Measurements from ENCODE around the gene PGK1.

The PGK1 gene

GRCh38 chrX:78111140-78111931 is 7.3 kb downstream of the PGK1 start:
- Histone ChIP-seq H4K20me1 (ENCODE audit: insufficient read depth, low read length) (peaks cover 2% of the 10 kb centered on the region; the same call in 1 of the 2 replicates), H3K36me3 (ENCODE audit: insufficient read depth, low read length) (peaks cover 92% of the 10 kb centered on the region)
- TF ChIP-seq CTCF (IDR thresholded peaks at IDR 0.05; ENCODE audit: low read length) (no peak), EZH2 (IDR thresholded peaks at IDR 0.05; ENCODE audit: borderline replicate concordance, low read length) (no peak)

GRCh38 chrX:78116365-78116764 is 12.3 kb downstream of the PGK1 start:
- Histone ChIP-seq H3K36me3 (ENCODE audit: insufficient read depth, low read length) (peaks cover 95% of the 10 kb centered on the region), H4K20me1 (ENCODE audit: insufficient read depth, low read length) (peaks cover 2% of the 10 kb centered on the region; the same call in 1 of the 2 replicates), H3F3A (ENCODE audit: insufficient read depth, low read length) (no peaks in the 10 kb centered on the region), H3K9ac (ENCODE audit: low read length) (no peak overlapping the region), H3K79me2 (ENCODE audit: insufficient read depth, low read length) (peaks cover 3% of the 10 kb centered on the region; the same call in 1 of the 2 replicates), H3K9me2 (ENCODE audit: low read depth, low read length) (no peaks in the 10 kb centered on the region), H3K9me3 (ENCODE audit: low read length) (no peaks in the 10 kb centered on the region), H3K4me1 (ENCODE audit: insufficient read depth, low read length, severe bottlenecking) (no peaks in the 10 kb centered on the region), H3K4me3 (ENCODE audit: low read depth, low read length, poor library complexity, severe bottlenecking) (no peak overlapping the region), H2AFZ (ENCODE audit: low read length) (no peak overlapping the region), H3K27me3 (ENCODE audit: insufficient read depth, low read length) (no peaks in the 10 kb centered on the region), H3K27ac (ENCODE audit: low read depth, low read length, poor library complexity, severe bottlenecking) (no peak overlapping the region), H3K4me2 (ENCODE audit: low read length) (no peak overlapping the region)
- TF ChIP-seq EZH2 (IDR thresholded peaks at IDR 0.05; ENCODE audit: borderline replicate concordance, low read length) (no peak), CTCF (IDR thresholded peaks at IDR 0.05; ENCODE audit: low read length) (no peak)

More at GRCh38 chrX:78111140-78111931, 7.3 kb downstream of the PGK1 start:
- no peaks in the 10 kb centered on the region for H3F3A ChIP-seq (ENCODE audit: insufficient read depth, low read length)
- H3K4me1 ChIP-seq (ENCODE audit: insufficient read depth, low read length, severe bottlenecking) = peaks cover 26% of the 10 kb centered on the region
- no peak overlapping the region for H3K9ac ChIP-seq (ENCODE audit: low read length)
- no peak overlapping the region for H3K4me3 ChIP-seq (ENCODE audit: low read depth, low read length, poor library complexity, severe bottlenecking)
- no peaks in the 10 kb centered on the region for H3K9me2 ChIP-seq (ENCODE audit: low read depth, low read length)
- no peak overlapping the region for H3K4me2 ChIP-seq (ENCODE audit: low read length)
- peaks cover 47% of the 10 kb centered on the region for H3K79me2 ChIP-seq (ENCODE audit: insufficient read depth, low read length)
- H3K9me3 ChIP-seq (ENCODE audit: low read length) = no peaks in the 10 kb centered on the region
- H2AFZ ChIP-seq (ENCODE audit: low read length) = no peak overlapping the region
- H3K27me3 ChIP-seq (ENCODE audit: insufficient read depth, low read length) = no peaks in the 10 kb centered on the region
- no peak overlapping the region for H3K27ac ChIP-seq (ENCODE audit: low read depth, low read length, poor library complexity, severe bottlenecking)

GRCh38 chrX:78116766-78117165 is 12.7 kb downstream of the PGK1 start:
- Histone ChIP-seq H3K36me3 (ENCODE audit: insufficient read depth, low read length) (peaks cover 95% of the 10 kb centered on the region), H3F3A (ENCODE audit: insufficient read depth, low read length) (no peaks in the 10 kb centered on the region), H3K4me1 (ENCODE audit: insufficient read depth, low read length, severe bottlenecking) (no peaks in the 10 kb centered on the region), H4K20me1 (ENCODE audit: insufficient read depth, low read length) (peaks cover 2% of the 10 kb centered on the region; the same call in 1 of the 2 replicates), H3K4me3 (ENCODE audit: low read depth, low read length, poor library complexity, severe bottlenecking) (no peak overlapping the region), H2AFZ (ENCODE audit: low read length) (no peak overlapping the region), H3K9ac (ENCODE audit: low read length) (no peak overlapping the region), H3K27ac (ENCODE audit: low read depth, low read length, poor library complexity, severe bottlenecking) (no peak overlapping the region), H3K79me2 (ENCODE audit: insufficient read depth, low read length) (no peaks in the 10 kb centered on the region), H3K27me3 (ENCODE audit: insufficient read depth, low read length) (no peaks in the 10 kb centered on the region), H3K9me3 (ENCODE audit: low read length) (no peaks in the 10 kb centered on the region), H3K4me2 (ENCODE audit: low read length) (no peak overlapping the region), H3K9me2 (ENCODE audit: low read depth, low read length) (no peaks in the 10 kb centered on the region)
- TF ChIP-seq CTCF (IDR thresholded peaks at IDR 0.05; ENCODE audit: low read length) = no peak
- no peak for TF ChIP-seq EZH2 (IDR thresholded peaks at IDR 0.05; ENCODE audit: borderline replicate concordance, low read length)

All from OCI-LY1 (cell line).